ENCODE results near the gene PPARG.

- TF ChIP-seq CTCF (IDR thresholded peaks at IDR 0.05) (no peak), POLR2A (IDR thresholded peaks at IDR 0.05) (no peak)
These were observed 171.3 kb downstream of the PPARG start for GRCh38 chr3:12460127-12460526.
